Fibroblast of lung (primary cell): ENCODE results near the gene COL4A6. TPM values are rescaled to one million over a fixed set of nuclear protein-coding genes. Genes with fewer than 3 reads are reported as not detected.

Experiments used
- DNase-seq, 2 donors: peaks; one replicate each; pipeline versions ENCODE4 v3.0.0 to v3.0.0-alpha.2; 2010; ENCODE audit warnings: low read depth in 2 of 2
- H2AFZ ChIP-seq: 2 replicates; pipeline ENCODE4 v1.5.1; 2012; ENCODE audit warnings: low read length, control low read depth, inconsistent platforms
- H3K27ac ChIP-seq: 2 replicates; pipeline ENCODE4 v1.5.1; 2011; ENCODE audit warnings: low read length, control low read depth; ENCODE audit not compliant: insufficient read depth
- H3K27me3 ChIP-seq: 2 replicates; pipeline ENCODE4 v1.5.1; 2011; ENCODE audit warnings: mild to moderate bottlenecking, low read length; ENCODE audit not compliant: control insufficient read depth, insufficient read depth
- H3K36me3 ChIP-seq: 2 replicates; pipeline ENCODE4 v1.5.1; 2011; ENCODE audit warnings: low read length; ENCODE audit not compliant: control insufficient read depth, insufficient read depth
- H3K4me1 ChIP-seq: 2 replicates; pipeline ENCODE4 v1.5.1; 2011; ENCODE audit warnings: low read length; ENCODE audit not compliant: control insufficient read depth, insufficient read depth; ENCODE audit errors: extremely low read depth
- H3K4me2 ChIP-seq: 2 replicates; pipeline ENCODE4 v1.5.1; 2011; ENCODE audit warnings: low read length, control low read depth; ENCODE audit not compliant: insufficient read depth; ENCODE audit errors: extremely low read depth
- H3K4me3 ChIP-seq, 4 experiments: fragments of 200-600 bp in 1 of 4; sonication (generic) in 1 of 4; replicated peaks in 1 of 4; 2 replicates each; pipeline ENCODE4 v1.5.1; 2011 to 2016; ENCODE audit warnings: low read length in 4 of 4, low read depth in 3 of 4, mild to moderate bottlenecking in 3 of 4, control low read depth in 2 of 4, inconsistent platforms in 1 of 4, mixed read lengths in 1 of 4; ENCODE audit not compliant: insufficient read depth in 1 of 4; ENCODE audit errors: control extremely low read depth in 1 of 4
- H3K79me2 ChIP-seq: 2 replicates; pipeline ENCODE4 v1.5.1; 2012; ENCODE audit warnings: mild to moderate bottlenecking, low read length, inconsistent platforms; ENCODE audit not compliant: control insufficient read depth, insufficient read depth
- H3K9ac ChIP-seq: 2 replicates; pipeline ENCODE4 v1.5.1; 2011; ENCODE audit warnings: mild to moderate bottlenecking, low read length, control low read depth; ENCODE audit not compliant: insufficient read depth
- H3K9me3 ChIP-seq: 2 replicates; pipeline ENCODE4 v1.5.1; 2012; ENCODE audit warnings: low read depth, low read length; ENCODE audit not compliant: control insufficient read depth, insufficient read depth
- H4K20me1 ChIP-seq: 2 replicates; pipeline ENCODE4 v1.5.1; 2011; ENCODE audit warnings: low read length; ENCODE audit not compliant: control insufficient read depth, insufficient read depth; ENCODE audit errors: extremely low read depth
- CTCF ChIP-seq, 2 donors: IDR thresholded peaks in 1 of 2; conservative IDR thresholded peaks in 1 of 2; 1 replicate in 1 of 2; 2 replicates in 1 of 2; pipeline ENCODE4 v1.5.1; 2011 to 2012; ENCODE audit warnings: low read length in 2 of 2, control low read depth in 1 of 2, inconsistent platforms in 1 of 2, low read depth in 1 of 2, mild to moderate bottlenecking in 1 of 2
- EZH2 ChIP-seq: IDR thresholded peaks from 2 replicates; pipeline ENCODE4 v1.5.1; 2012; ENCODE audit warnings: low read length, control low read depth, mild to moderate bottlenecking; ENCODE audit errors: missing control alignments
- polyA plus RNA-seq, 2 donors: library from polyadenylated mRNA; depleted of rRNA in 1 of 2; stranded (reverse) in 1 of 2; unstranded in 1 of 2; fragments of >200 nt; gene quantifications; 2 replicates each; pipeline ENCODE4 v1.2.1, GENCODE V29; 2011 to 2012; ENCODE audit warnings: missing spikeins in 1 of 2
- total RNA-seq: library from RNA; depleted of rRNA; stranded (reverse); fragments of >200 nt; gene quantifications from 2 replicates; pipeline ENCODE4 v1.2.1, GENCODE V29; 2014

Gene COL4A6
- total and polyA plus RNA-seq, 2 donors (not counting 1 experiment from before 2014, with no cell fraction given), result 0.15 to 3.5 TPM

DNA sequence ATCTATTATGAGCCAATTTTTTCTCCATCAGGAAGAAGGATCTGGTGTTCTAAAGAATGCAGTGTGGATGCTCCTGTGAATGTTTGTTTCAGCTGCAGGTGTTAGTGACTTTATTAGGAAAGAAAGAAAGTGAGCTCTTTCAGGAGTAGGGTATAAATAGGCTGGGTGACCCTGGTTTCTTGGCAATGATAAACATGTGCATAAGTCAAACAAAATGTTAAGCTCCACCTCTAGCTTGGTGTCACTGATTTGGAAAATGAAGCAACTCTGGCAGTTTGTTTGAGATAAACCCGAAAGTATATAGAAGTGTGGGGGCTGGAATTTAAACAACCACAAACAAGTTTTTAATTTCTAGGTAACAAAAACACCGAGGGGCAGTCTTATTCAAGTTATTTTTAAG, 152.3 kb downstream of the COL4A6 start:
- DNase-seq, result peak in 1 of 2 donors; percentile 37
- H4K20me1 ChIP-seq, result no peaks in the 10 kb centered on the region
- TF ChIP-seq EZH2 (no peak), CTCF (conservative IDR thresholded peaks at IDR 0.05 in 1 of 2, IDR thresholded peaks at IDR 0.05 in 1 of 2; ENCODE audit: low read depth in 1 of 2, low read length in 2 of 2) (no peak)
- no peaks in the 10 kb centered on the region for H3K4me1 ChIP-seq
- no peaks in the 10 kb centered on the region for H3K9me3 ChIP-seq
- no peak overlapping the region for H3K27ac ChIP-seq
- H3K9ac ChIP-seq, result no peak overlapping the region
- H3K27me3 ChIP-seq, result no peaks in the 10 kb centered on the region
- no peaks in the 10 kb centered on the region for H3K36me3 ChIP-seq
- no peak overlapping the region for H3K4me3 ChIP-seq
- H2AFZ ChIP-seq, result no peak overlapping the region
- H3K4me2 ChIP-seq, result no peak overlapping the region
- no peaks in the 10 kb centered on the region for H3K79me2 ChIP-seq

- no peaks in the 10 kb centered on the region for H3K79me2 ChIP-seq
- TF ChIP-seq CTCF (conservative IDR thresholded peaks at IDR 0.05 in 1 of 2, IDR thresholded peaks at IDR 0.05 in 1 of 2; ENCODE audit: low read depth in 1 of 2, low read length in 2 of 2) (no peak), EZH2 (no peak)
Observed at GRCh38 chrX:108285356-108285755, 152.9 kb downstream of the COL4A6 start.

DNA sequence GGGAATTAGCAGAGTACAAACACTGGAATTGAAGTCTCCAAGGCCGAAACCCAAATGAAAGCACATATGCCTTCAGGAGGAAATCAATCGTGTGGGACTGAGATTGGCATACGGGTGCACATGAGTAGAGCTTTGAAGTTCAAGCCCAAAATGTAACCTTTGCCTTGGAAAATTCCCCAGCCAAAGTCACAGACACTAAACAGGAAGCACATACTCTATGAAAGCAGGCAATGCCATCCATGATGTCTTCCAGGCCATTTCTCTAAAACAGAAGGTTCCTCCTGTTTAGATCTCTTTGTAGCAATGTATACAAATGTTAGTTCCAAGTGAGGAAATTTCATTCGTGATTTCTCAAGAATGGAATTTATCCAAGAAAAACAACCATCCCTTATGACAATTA, 162.5 kb downstream of the COL4A6 start:
- H3K9ac ChIP-seq, result no peak overlapping the region

More at GRCh38 chrX:108285356-108285755, 152.9 kb downstream of the COL4A6 start:
- H3K27me3 ChIP-seq, result no peaks in the 10 kb centered on the region
- no peak for DNase-seq
- no peaks in the 10 kb centered on the region for H3K4me1 ChIP-seq
- no peak overlapping the region for H3K9ac ChIP-seq
- no peaks in the 10 kb centered on the region for H3K9me3 ChIP-seq
- no peak overlapping the region for H3K27ac ChIP-seq
- no peaks in the 10 kb centered on the region for H3K36me3 ChIP-seq
- H3K4me3 ChIP-seq, result no peak overlapping the region
- no peaks in the 10 kb centered on the region for H4K20me1 ChIP-seq
- H2AFZ ChIP-seq, result no peak overlapping the region
- H3K4me2 ChIP-seq, result no peak overlapping the region

More for the DNA sequence above, 162.5 kb downstream of the COL4A6 start:
- Histone ChIP-seq H3K79me2 (no peaks in the 10 kb centered on the region), H2AFZ (no peak overlapping the region), H3K27ac (no peak overlapping the region), H3K36me3 (no peaks in the 10 kb centered on the region), H3K4me3 (no peak overlapping the region), H3K4me2 (no peak overlapping the region), H4K20me1 (no peaks in the 10 kb centered on the region), H3K9me3 (no peaks in the 10 kb centered on the region), H3K27me3 (no peaks in the 10 kb centered on the region), H3K4me1 (no peaks in the 10 kb centered on the region)
- TF ChIP-seq CTCF (conservative IDR thresholded peaks at IDR 0.05 in 1 of 2, IDR thresholded peaks at IDR 0.05 in 1 of 2; ENCODE audit: low read depth in 1 of 2, low read length in 2 of 2), result no peak
- TF ChIP-seq EZH2, result no peak
- no peak for DNase-seq
